ENCODE measurements around the gene RND2. TPM values are rescaled to one million over a fixed set of nuclear protein-coding genes. Genes with fewer than 3 reads are reported as not detected.
"Not testable (repeated sequence)": the region's sequence is repeated elsewhere in the genome, so short reads cannot be mapped to it uniquely, and the experiment has no call there.

The RND2 gene
- total RNA-seq, 1 experiment from 2014 or later = 0.59 TPM

DNA sequence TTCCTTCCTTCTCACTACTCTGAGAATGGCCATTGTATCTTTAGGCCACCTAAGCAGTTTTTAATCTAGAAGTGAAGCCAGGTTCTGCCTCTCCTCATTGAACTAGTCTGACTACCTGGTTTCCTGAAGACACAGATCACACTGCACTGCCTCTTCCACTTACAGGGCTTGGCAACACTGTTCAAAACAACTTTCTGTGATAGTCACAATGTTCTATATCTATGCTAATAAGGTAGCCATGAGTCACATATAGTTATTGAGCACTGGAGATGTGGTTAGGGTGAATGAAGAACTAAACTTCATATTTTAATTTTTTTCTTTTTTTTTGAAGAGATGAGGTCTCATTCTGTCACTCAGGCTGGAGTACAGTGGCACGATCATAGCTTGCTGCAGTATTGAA is 26.9 kb downstream of the RND2 start:
- Histone ChIP-seq H3K4me3 (ENCODE audit: low read depth in 2 of 2, low read length in 2 of 2) (no peak overlapping the region), H3K27ac (ENCODE audit: low read length) (no peak overlapping the region), H3K4me1 (ENCODE audit: control insufficient read depth, insufficient read depth, low read length) (no peaks in the 10 kb centered on the region), H3K9me3 (ENCODE audit: control insufficient read depth, insufficient read depth, low read depth, low read length) (no peaks in the 10 kb centered on the region), H3K36me3 (ENCODE audit: control insufficient read depth, insufficient read depth, low read length) (peaks cover 2% of the 10 kb centered on the region; the same call in 1 of the 2 replicates), H3K27me3 (ENCODE audit: control insufficient read depth, insufficient read depth, low read length) (no peaks in the 10 kb centered on the region)
- no TSS peak for BruUV-seq (replicated peaks)
- intact Hi-C loops (cut with micrococcal nuclease; ENCODE audit: unreplicated experiment) (no loop called here), in situ Hi-C loops (cut with HindIII; ENCODE audit: low pct_unique_long_range_greater_than_20kb, low sequenced_read_pairs) (no loop called here)
- ChIA-PET CTCF (no interaction called here), POLR2A (no interaction called here)
- DNase-seq (ENCODE audit: low read depth, low spot score) (no peak), ATAC-seq (no peak)
- TF ChIP-seq, protein P1, sequence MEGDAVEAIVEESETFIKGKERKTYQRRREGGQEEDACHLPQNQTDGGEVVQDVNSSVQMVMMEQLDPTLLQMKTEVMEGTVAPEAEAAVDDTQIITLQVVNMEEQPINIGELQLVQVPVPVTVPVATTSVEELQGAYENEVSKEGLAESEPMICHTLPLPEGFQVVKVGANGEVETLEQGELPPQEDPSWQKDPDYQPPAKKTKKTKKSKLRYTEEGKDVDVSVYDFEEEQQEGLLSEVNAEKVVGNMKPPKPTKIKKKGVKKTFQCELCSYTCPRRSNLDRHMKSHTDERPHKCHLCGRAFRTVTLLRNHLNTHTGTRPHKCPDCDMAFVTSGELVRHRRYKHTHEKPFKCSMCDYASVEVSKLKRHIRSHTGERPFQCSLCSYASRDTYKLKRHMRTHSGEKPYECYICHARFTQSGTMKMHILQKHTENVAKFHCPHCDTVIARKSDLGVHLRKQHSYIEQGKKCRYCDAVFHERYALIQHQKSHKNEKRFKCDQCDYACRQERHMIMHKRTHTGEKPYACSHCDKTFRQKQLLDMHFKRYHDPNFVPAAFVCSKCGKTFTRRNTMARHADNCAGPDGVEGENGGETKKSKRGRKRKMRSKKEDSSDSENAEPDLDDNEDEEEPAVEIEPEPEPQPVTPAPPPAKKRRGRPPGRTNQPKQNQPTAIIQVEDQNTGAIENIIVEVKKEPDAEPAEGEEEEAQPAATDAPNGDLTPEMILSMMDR (IDR thresholded peaks at IDR 0.05) = no peak
- TF ChIP-seq, protein P2, sequence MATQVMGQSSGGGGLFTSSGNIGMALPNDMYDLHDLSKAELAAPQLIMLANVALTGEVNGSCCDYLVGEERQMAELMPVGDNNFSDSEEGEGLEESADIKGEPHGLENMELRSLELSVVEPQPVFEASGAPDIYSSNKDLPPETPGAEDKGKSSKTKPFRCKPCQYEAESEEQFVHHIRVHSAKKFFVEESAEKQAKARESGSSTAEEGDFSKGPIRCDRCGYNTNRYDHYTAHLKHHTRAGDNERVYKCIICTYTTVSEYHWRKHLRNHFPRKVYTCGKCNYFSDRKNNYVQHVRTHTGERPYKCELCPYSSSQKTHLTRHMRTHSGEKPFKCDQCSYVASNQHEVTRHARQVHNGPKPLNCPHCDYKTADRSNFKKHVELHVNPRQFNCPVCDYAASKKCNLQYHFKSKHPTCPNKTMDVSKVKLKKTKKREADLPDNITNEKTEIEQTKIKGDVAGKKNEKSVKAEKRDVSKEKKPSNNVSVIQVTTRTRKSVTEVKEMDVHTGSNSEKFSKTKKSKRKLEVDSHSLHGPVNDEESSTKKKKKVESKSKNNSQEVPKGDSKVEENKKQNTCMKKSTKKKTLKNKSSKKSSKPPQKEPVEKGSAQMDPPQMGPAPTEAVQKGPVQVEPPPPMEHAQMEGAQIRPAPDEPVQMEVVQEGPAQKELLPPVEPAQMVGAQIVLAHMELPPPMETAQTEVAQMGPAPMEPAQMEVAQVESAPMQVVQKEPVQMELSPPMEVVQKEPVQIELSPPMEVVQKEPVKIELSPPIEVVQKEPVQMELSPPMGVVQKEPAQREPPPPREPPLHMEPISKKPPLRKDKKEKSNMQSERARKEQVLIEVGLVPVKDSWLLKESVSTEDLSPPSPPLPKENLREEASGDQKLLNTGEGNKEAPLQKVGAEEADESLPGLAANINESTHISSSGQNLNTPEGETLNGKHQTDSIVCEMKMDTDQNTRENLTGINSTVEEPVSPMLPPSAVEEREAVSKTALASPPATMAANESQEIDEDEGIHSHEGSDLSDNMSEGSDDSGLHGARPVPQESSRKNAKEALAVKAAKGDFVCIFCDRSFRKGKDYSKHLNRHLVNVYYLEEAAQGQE (IDR thresholded peaks at IDR 0.05; ENCODE audit: insufficient read depth in 1 of 2, low read depth in 2 of 2, low read length in 1 of 2) = no peak
- TF ChIP-seq POLR2AphosphoS5 (IDR thresholded peaks at IDR 0.05; ENCODE audit: low read depth, low read length) (no peak), TCF7L2 (IDR thresholded peaks at IDR 0.05; ENCODE audit: low read depth, low read length) (no peak), SIN3A (IDR thresholded peaks at IDR 0.05; ENCODE audit: borderline replicate concordance, insufficient read depth, low read depth, low read length) (no peak)

DNA sequence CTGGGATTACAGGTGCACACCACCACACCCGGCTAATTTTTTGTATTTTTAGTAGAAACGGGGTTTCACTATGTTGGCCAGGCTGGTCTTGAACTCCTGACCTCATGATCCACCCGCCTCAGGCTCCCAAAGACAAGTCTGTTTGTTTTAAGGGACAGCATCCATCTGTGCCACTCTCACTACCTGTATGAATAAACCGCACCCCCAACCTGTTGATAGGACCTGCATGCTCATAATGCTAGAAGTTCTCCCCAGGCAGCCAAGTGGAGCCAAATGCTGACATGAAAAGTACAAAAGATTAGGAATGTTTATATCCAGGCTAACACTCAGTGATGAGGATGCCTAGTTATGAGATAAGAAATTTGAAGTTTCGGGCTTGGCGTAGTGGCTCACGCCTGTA is 28.0 kb downstream of the RND2 start:
- H3K9me3 ChIP-seq (ENCODE audit: control insufficient read depth, insufficient read depth, low read depth, low read length); H3K27ac ChIP-seq (ENCODE audit: low read length); POLR2A ChIA-PET; H3K36me3 ChIP-seq (ENCODE audit: control insufficient read depth, insufficient read depth, low read length); BruUV-seq (replicated peaks); H3K27me3 ChIP-seq (ENCODE audit: control insufficient read depth, insufficient read depth, low read length); H3K4me3 ChIP-seq (ENCODE audit: low read depth in 2 of 2, low read length in 2 of 2); H3K4me1 ChIP-seq (ENCODE audit: control insufficient read depth, insufficient read depth, low read length); in situ Hi-C loops (cut with HindIII; ENCODE audit: low pct_unique_long_range_greater_than_20kb, low sequenced_read_pairs); DNase-seq (ENCODE audit: low read depth, low spot score); intact Hi-C loops (cut with micrococcal nuclease; ENCODE audit: unreplicated experiment); ATAC-seq; CTCF ChIA-PET: not testable (repeated sequence)

DNA sequence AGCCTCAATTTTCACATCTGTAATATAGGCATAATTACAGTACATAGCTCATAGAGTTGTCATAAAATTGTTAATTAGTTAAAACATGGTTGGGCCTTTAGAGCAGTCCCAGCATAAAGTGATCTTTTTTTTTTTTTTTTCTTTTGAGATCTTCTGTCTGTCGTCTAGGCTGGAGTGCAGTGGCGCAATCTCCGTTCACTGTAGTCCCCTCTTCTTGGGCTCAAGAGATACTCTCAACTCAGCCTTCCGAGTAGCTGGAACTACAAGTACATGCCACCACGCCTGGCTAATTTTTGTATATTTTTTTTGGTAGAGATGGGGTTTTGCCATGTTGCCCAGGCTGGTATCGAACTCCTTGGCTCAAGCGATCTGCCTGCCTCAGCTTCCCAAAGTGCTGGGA is 31.0 kb downstream of the RND2 start:
- Histone ChIP-seq H3K4me1 (ENCODE audit: control insufficient read depth, insufficient read depth, low read length) (no peaks in the 10 kb centered on the region), H3K4me3 (ENCODE audit: low read depth in 2 of 2, low read length in 2 of 2) (no peak overlapping the region), H3K36me3 (ENCODE audit: control insufficient read depth, insufficient read depth, low read length) (peaks cover 1% of the 10 kb centered on the region; the same call in 1 of the 2 replicates), H3K9me3 (ENCODE audit: control insufficient read depth, insufficient read depth, low read depth, low read length) (no peaks in the 10 kb centered on the region), H3K27ac (ENCODE audit: low read length) (no peak overlapping the region), H3K27me3 (ENCODE audit: control insufficient read depth, insufficient read depth, low read length) (no peaks in the 10 kb centered on the region)
- ATAC-seq (no peak), DNase-seq (ENCODE audit: low read depth, low spot score) (no peak)
- in situ Hi-C loops (cut with HindIII; ENCODE audit: low pct_unique_long_range_greater_than_20kb, low sequenced_read_pairs) (no loop called here), intact Hi-C loops (cut with micrococcal nuclease; ENCODE audit: unreplicated experiment) (no loop called here)
- POLR2A ChIA-PET = interaction anchor here (0.7 kb wide), 1 partner anchor 24 kb away, joined by 7 read pairs; no protein-coding TSS in a partner anchor
- CTCF ChIA-PET = no interaction called here
- TF ChIP-seq TCF7L2 (IDR thresholded peaks at IDR 0.05; ENCODE audit: low read depth, low read length) (no peak), POLR2AphosphoS5 (IDR thresholded peaks at IDR 0.05; ENCODE audit: low read depth, low read length) (no peak), SIN3A (IDR thresholded peaks at IDR 0.05; ENCODE audit: borderline replicate concordance, insufficient read depth, low read depth, low read length) (no peak)
- TF ChIP-seq, protein P2 (IDR thresholded peaks at IDR 0.05; ENCODE audit: insufficient read depth in 1 of 2, low read depth in 2 of 2, low read length in 1 of 2) = no peak
- TF ChIP-seq, protein P1 (IDR thresholded peaks at IDR 0.05) = no peak
- BruUV-seq (replicated peaks) = no TSS peak
